Caco-2 (cell line): ENCODE measurements around the gene HPF1. TPM values are rescaled to one million over a fixed set of nuclear protein-coding genes. Genes with fewer than 3 reads are reported as not detected.

Experiments used
- BruUV-seq: library from RNA; stranded (reverse); fragments of 400-500 nt; replicated peaks from 2 replicates; lab custom pipeline; 2021; lab: Mats Ljungman, UMichigan
- CTCF ChIA-PET: fragments of 300-600 bp; sonication (Branson Sonifier 250); formaldehyde crosslinking; loops from one replicate; lab custom pipeline; 2022; ENCODE audit warnings: antibody characterized with exemption; lab: Charles Lee
- POLR2A ChIA-PET: fragments of 300-600 bp; sonication (Branson Sonifier 250); formaldehyde crosslinking; loops from one replicate; lab custom pipeline; 2022; ENCODE audit warnings: antibody characterized with exemption; lab: Charles Lee
- DNase-seq, 2 experiments: peaks; one replicate each; pipeline versions ENCODE4 v3.0.0 to v3.0.0-alpha.2; 2020 to 2022
- H3K27me3 ChIP-seq: replicated peaks from 2 replicates; pipeline ENCODE4 v1.6.0; 2011; ENCODE audit warnings: low read length; ENCODE audit not compliant: control insufficient read depth, insufficient read depth
- H3K36me3 ChIP-seq: 2 replicates; pipeline ENCODE4 v1.5.1; 2011; ENCODE audit warnings: low read length; ENCODE audit not compliant: control insufficient read depth, insufficient read depth
- H3K4me1 ChIP-seq: fragments of 250-450 bp; sonication (Bioruptor Pico); 2 replicates; pipeline ENCODE4 v1.5.1; 2020; ENCODE audit warnings: mild to moderate bottlenecking
- H3K4me3 ChIP-seq: 2 replicates; pipeline ENCODE4 v1.5.1; 2011; ENCODE audit warnings: low read depth, mild to moderate bottlenecking, control low read depth, low read length
- H3K9me3 ChIP-seq: fragments of 250-450 bp; sonication (Bioruptor Pico); 2 replicates; pipeline ENCODE4 v1.5.1; 2020; ENCODE audit warnings: mild to moderate bottlenecking, moderate library complexity
- H3K27ac Mint-ChIP-seq: one replicate; pipeline ENCODE4 v1.8.0; 2022; ENCODE audit warnings: mixed read lengths; ENCODE audit not compliant: unreplicated experiment
- H3K27me3 Mint-ChIP-seq: one replicate; pipeline ENCODE4 v1.8.0; 2022; ENCODE audit warnings: mixed read lengths; ENCODE audit not compliant: insufficient read depth, unreplicated experiment
- H3K36me3 Mint-ChIP-seq: one replicate; pipeline ENCODE4 v1.8.0; 2022; ENCODE audit warnings: mild to moderate bottlenecking, mixed read lengths; ENCODE audit not compliant: insufficient read depth, unreplicated experiment
- H3K4me1 Mint-ChIP-seq: one replicate; pipeline ENCODE4 v1.8.0; 2022; ENCODE audit warnings: low read depth, mixed read lengths; ENCODE audit not compliant: unreplicated experiment
- H3K4me3 Mint-ChIP-seq: one replicate; pipeline ENCODE4 v1.8.0; 2022; ENCODE audit warnings: mild to moderate bottlenecking, moderate library complexity, mixed read lengths; ENCODE audit not compliant: unreplicated experiment
- H3K9me3 Mint-ChIP-seq: one replicate; pipeline ENCODE4 v1.8.0; 2022; ENCODE audit warnings: mixed read lengths; ENCODE audit not compliant: unreplicated experiment
- CTCF ChIP-seq, 2 experiments: fragments of 200-600 bp in 1 of 2; IDR thresholded peaks; 1 replicate in 1 of 2; 2 replicates in 1 of 2; pipeline versions ENCODE4 v1.5.1 to v1.8.0; 2011 to 2022; ENCODE audit warnings: antibody characterized with exemption in 1 of 2, control low read depth in 1 of 2, inconsistent platforms in 1 of 2, low read depth in 1 of 2, low read length in 1 of 2, mild to moderate bottlenecking in 1 of 2, moderate library complexity in 1 of 2; ENCODE audit not compliant: insufficient read depth in 1 of 2, severe bottlenecking in 1 of 2, unreplicated experiment in 1 of 2
- intact Hi-C: fragments of 100-400 bp; cut with micrococcal nuclease; formaldehyde crosslinking; loops from one replicate; pipeline ENCODE4 v1.10.0; 2022; ENCODE audit not compliant: unreplicated experiment
- total RNA-seq: library from RNA; stranded (reverse); gene quantifications from 2 replicates; pipeline ENCODE4 v1.2.3, GENCODE V29; 2022

The HPF1 gene
- total RNA-seq, 1 experiment from 2014 or later, result 14.9 TPM

- H3K4me3 ChIP-seq, result no peak overlapping the region
- ChIA-PET CTCF (interaction anchor here (1.2 kb wide), 1 partner anchor 111 kb away, joined by 3 read pairs; no protein-coding TSS in a partner anchor), POLR2A (no interaction called here)
- H3K36me3 Mint-ChIP-seq, result no peaks in the 10 kb centered on the region
- H3K4me1 Mint-ChIP-seq, result no peaks in the 10 kb centered on the region
- no peaks in the 10 kb centered on the region; the same call in 1 of the 2 replicates for H3K36me3 ChIP-seq
- no TSS peak for BruUV-seq
- H3K4me1 ChIP-seq, result no peaks in the 10 kb centered on the region
- no peak for TF ChIP-seq CTCF (IDR thresholded peaks at IDR 0.05; ENCODE audit: insufficient read depth in 1 of 2, low read depth in 1 of 2, low read length in 1 of 2, severe bottlenecking in 1 of 2, unreplicated experiment in 1 of 2)
- H3K27ac Mint-ChIP-seq, result no peak overlapping the region
- no peaks in the 10 kb centered on the region for H3K9me3 Mint-ChIP-seq
- no peaks in the 10 kb centered on the region for H3K27me3 Mint-ChIP-seq
- intact Hi-C loops, result no loop called here
- no peaks in the 10 kb centered on the region for H3K9me3 ChIP-seq
- H3K27me3 ChIP-seq, result no peaks in the 10 kb centered on the region
- DNase-seq, result no peak
- no peak overlapping the region for H3K4me3 Mint-ChIP-seq
These were observed 33.5 kb downstream of the HPF1 start for GRCh38 chr4:169724260-169724659.

- Mint-ChIP-seq H3K27me3 (no peaks in the 10 kb centered on the region), H3K9me3 (no peaks in the 10 kb centered on the region), H3K4me1 (no peaks in the 10 kb centered on the region), H3K36me3 (peaks cover 6% of the 10 kb centered on the region), H3K4me3 (no peak overlapping the region), H3K27ac (no peak overlapping the region)
- no peaks in the 10 kb centered on the region for H3K27me3 ChIP-seq
- no peaks in the 10 kb centered on the region for H3K4me1 ChIP-seq
- peak; percentile 19 to 48 for TF ChIP-seq CTCF (IDR thresholded peaks at IDR 0.05; ENCODE audit: insufficient read depth in 1 of 2, low read depth in 1 of 2, low read length in 1 of 2, severe bottlenecking in 1 of 2, unreplicated experiment in 1 of 2)
- H3K4me3 ChIP-seq, result no peak overlapping the region
- CTCF ChIA-PET, result interaction anchor here (0.6 to 1.0 kb wide), 3 partner anchors 34 to 339 kb away, joined by 3 to 15 read pairs (median 4); partner anchors contain the start of gene NEK1
- peak in 1 of 2 experiments; percentile 39 for DNase-seq
- intact Hi-C loops, result loop anchor here (1.0 kb wide), 1 partner anchor 110 kb away; no protein-coding TSS in a partner anchor
- no peaks in the 10 kb centered on the region; the same call in 1 of the 2 replicates for H3K36me3 ChIP-seq
- POLR2A ChIA-PET, result interaction anchor here (0.6 kb wide), 1 partner anchor 103 kb away, joined by 3 read pairs; the partner anchor contains the start of gene CLCN3
- no TSS peak for BruUV-seq
- no peaks in the 10 kb centered on the region for H3K9me3 ChIP-seq
These were observed 34.4 kb downstream of the HPF1 start for GRCh38 chr4:169723207-169723965.

- no peak for DNase-seq
- H3K4me3 Mint-ChIP-seq, result no peak overlapping the region
- H3K27me3 Mint-ChIP-seq, result no peaks in the 10 kb centered on the region
- H3K4me1 Mint-ChIP-seq, result no peaks in the 10 kb centered on the region
- TF ChIP-seq CTCF (IDR thresholded peaks at IDR 0.05; ENCODE audit: insufficient read depth in 1 of 2, low read depth in 1 of 2, low read length in 1 of 2, severe bottlenecking in 1 of 2, unreplicated experiment in 1 of 2), result no peak
- ChIA-PET POLR2A (no interaction called here), CTCF (no interaction called here)
- peaks cover 8% of the 10 kb centered on the region for H3K36me3 Mint-ChIP-seq
- TSS peak; percentile 40 for BruUV-seq
- intact Hi-C loops, result no loop called here
- H3K9me3 ChIP-seq, result no peaks in the 10 kb centered on the region
- no peaks in the 10 kb centered on the region; the same call in 1 of the 2 replicates for H3K36me3 ChIP-seq
- H3K9me3 Mint-ChIP-seq, result no peaks in the 10 kb centered on the region
- no peaks in the 10 kb centered on the region for H3K4me1 ChIP-seq
- no peak overlapping the region for H3K27ac Mint-ChIP-seq
- no peak overlapping the region for H3K4me3 ChIP-seq
- no peaks in the 10 kb centered on the region for H3K27me3 ChIP-seq
These were observed 37.2 kb downstream of the HPF1 start for GRCh38 chr4:169720529-169720928.
